CD4-positive, alpha-beta T cell (primary cell): ENCODE results near the gene SEC24B. TPM values are rescaled to one million over a fixed set of nuclear protein-coding genes. Genes with fewer than 3 reads are reported as not detected.

Source experiments
- ATAC-seq: fragments of 200-7000 bp; cut with Tn5 transposase; one replicate; pipeline ENCODE4 v1.10.0; 2022; ENCODE audit warnings: mild to moderate bottlenecking; ENCODE audit not compliant: poor library complexity
- CTCF ChIA-PET: fragments of 350-600 bp; sonication (Branson Sonifier 250); formaldehyde crosslinking; loops from one replicate; lab custom pipeline; 2021; ENCODE audit warnings: antibody characterized with exemption, inconsistent platforms; lab: Charles Lee
- POLR2A ChIA-PET: fragments of 350-600 bp; sonication (Branson Sonifier 250); formaldehyde crosslinking; loops from one replicate; lab custom pipeline; 2021; ENCODE audit warnings: antibody characterized with exemption, inconsistent platforms; lab: Charles Lee
- DNase-seq, 14 experiments: peaks; one replicate each; pipeline ENCODE4 v3.0.0-alpha.2; 2013 to 2020; ENCODE audit warnings: mixed read lengths in 2 of 14
- H3K27ac ChIP-seq, 2 donors: one replicate each; pipeline versions ENCODE4 v1.5.1 to v1.7.0; 2013; ENCODE audit warnings: low read length in 2 of 2, low read depth in 1 of 2, mild to moderate bottlenecking in 1 of 2
- H3K27me3 ChIP-seq, 2 experiments: 1 replicate in 1 of 2; 2 replicates in 1 of 2; pipeline versions ENCODE4 v1.6.1 to v1.7.0; 2013; ENCODE audit warnings: low read length in 2 of 2, control low read depth in 1 of 2, mild to moderate bottlenecking in 1 of 2, moderate library complexity in 1 of 2; ENCODE audit not compliant: insufficient read depth in 2 of 2, control insufficient read depth in 1 of 2
- H3K36me3 ChIP-seq: one replicate; pipeline ENCODE4 v1.6.1; 2013; ENCODE audit warnings: low read length, control low read depth; ENCODE audit not compliant: insufficient read depth
- H3K4me1 ChIP-seq: one replicate; pipeline ENCODE4 v1.6.1; 2013; ENCODE audit warnings: low read length, control low read depth; ENCODE audit not compliant: insufficient read depth
- H3K4me3 ChIP-seq: one replicate; pipeline ENCODE4 v1.5.1; 2013; ENCODE audit warnings: mild to moderate bottlenecking, low read length, moderate library complexity
- H3K9me3 ChIP-seq, 2 experiments: 1 replicate in 1 of 2; 2 replicates in 1 of 2; pipeline versions ENCODE4 v1.6.1 to v1.7.0; 2013; ENCODE audit warnings: low read length in 2 of 2, mild to moderate bottlenecking in 2 of 2, control low read depth in 1 of 2, moderate library complexity in 1 of 2; ENCODE audit not compliant: control insufficient read depth in 1 of 2, insufficient read depth in 1 of 2
- H3K27ac Mint-ChIP-seq: one replicate; pipeline ENCODE4 v1.8.0; 2020; ENCODE audit warnings: mixed read lengths
- H3K27me3 Mint-ChIP-seq: one replicate; pipeline ENCODE4 v1.8.0; 2021; ENCODE audit warnings: mixed read lengths
- H3K36me3 Mint-ChIP-seq: one replicate; pipeline ENCODE4 v1.8.0; 2021; ENCODE audit warnings: low read depth, mixed read lengths
- H3K4me1 Mint-ChIP-seq: one replicate; pipeline ENCODE4 v1.8.0; 2021; ENCODE audit warnings: low read depth, mixed read lengths
- H3K4me3 Mint-ChIP-seq: one replicate; pipeline ENCODE4 v1.8.0; 2020; ENCODE audit warnings: mild to moderate bottlenecking, mixed read lengths
- H3K9me3 Mint-ChIP-seq: one replicate; pipeline ENCODE4 v1.8.0; 2020; ENCODE audit warnings: mixed read lengths
- CTCF ChIP-seq: fragments of 200-600 bp; IDR thresholded peaks from one replicate; pipeline ENCODE4 v1.8.0; 2022; ENCODE audit warnings: antibody characterized with exemption, mild to moderate bottlenecking
- intact Hi-C, 2 experiments: fragments of 100-400 bp; cut with DNase I in 1 of 2; cut with micrococcal nuclease in 1 of 2; formaldehyde crosslinking; loops; one replicate each; pipeline versions ENCODE4 v1.15.1 to v1.9.0; 2023 to 2025; cut with DNase I, micrococcal nuclease
- total RNA-seq, 174 experiments: library from RNA in 2 of 174; stranded (reverse) in 2 of 174; gene quantifications; one replicate each; pipeline ENCODE4 v1.2.3 and lab custom pipeline; 2021 to 2026

The SEC24B gene
- total RNA-seq, 2 experiments from 2014 or later = 41.5 to 45.9 TPM

GRCh38 chr4:109398928-109399327 lies 34.7 kb upstream of the SEC24B start:
- no peaks in the 10 kb centered on the region for H3K4me1 ChIP-seq
- H3K36me3 Mint-ChIP-seq = no peaks in the 10 kb centered on the region
- no peak for TF ChIP-seq CTCF
- ChIA-PET CTCF (no interaction called here), POLR2A (no interaction called here)
- no peak overlapping the region for H3K4me3 ChIP-seq
- H3K9me3 ChIP-seq = no peaks in the 10 kb centered on the region
- no peak for DNase-seq
- intact Hi-C loops = no loop called here
- no peak overlapping the region for H3K27ac Mint-ChIP-seq
- peaks cover 23% of the 10 kb centered on the region for H3K27me3 Mint-ChIP-seq
- H3K27me3 ChIP-seq = peaks cover 0 to 6% of the 10 kb centered on the region in 2 experiments
- H3K27ac ChIP-seq = no peak overlapping the region
- H3K9me3 Mint-ChIP-seq = no peaks in the 10 kb centered on the region
- H3K4me1 Mint-ChIP-seq = no peaks in the 10 kb centered on the region
- H3K36me3 ChIP-seq = no peaks in the 10 kb centered on the region
- H3K4me3 Mint-ChIP-seq = no peak overlapping the region
- no peak for ATAC-seq

- H3K36me3 ChIP-seq = no peaks in the 10 kb centered on the region
- TF ChIP-seq CTCF = peak; percentile 77
- CTCF ChIA-PET = interaction anchor here (1.2 to 1.5 kb wide), 2 partner anchors 729 to 1388 kb away, joined by 3 to 8 read pairs; no protein-coding TSS in a partner anchor
- POLR2A ChIA-PET = no interaction called here
- no peaks in the 10 kb centered on the region for H3K9me3 Mint-ChIP-seq
- H3K4me1 Mint-ChIP-seq = no peaks in the 10 kb centered on the region
- peaks cover 0 to 2% of the 10 kb centered on the region in 2 experiments for H3K27me3 ChIP-seq
- H3K4me3 ChIP-seq = no peak overlapping the region
- no peak overlapping the region for H3K27ac ChIP-seq
- no peak overlapping the region for H3K27ac Mint-ChIP-seq
- H3K4me3 Mint-ChIP-seq = no peak overlapping the region
- H3K27me3 Mint-ChIP-seq = peaks cover 4% of the 10 kb centered on the region
- H3K36me3 Mint-ChIP-seq = no peaks in the 10 kb centered on the region
- DNase-seq (peak in 7 of 14 experiments; percentile 3 to 72 (median 37)), ATAC-seq (peak; percentile 65)
- no peaks in the 10 kb centered on the region for H3K9me3 ChIP-seq
- intact Hi-C loops = loop anchor here (1.0 to 5.0 kb wide), 4 partner anchors 572 to 1649 kb away; no protein-coding TSS in a partner anchor
- no peaks in the 10 kb centered on the region for H3K4me1 ChIP-seq
These were observed 27.2 kb upstream of the SEC24B start for GRCh38 chr4:109406337-109406931.

GRCh38 chr4:109407027-109407737 lies 26.4 kb upstream of the SEC24B start:
- H3K36me3 ChIP-seq = no peaks in the 10 kb centered on the region
- no peak for DNase-seq
- Mint-ChIP-seq H3K4me1 (no peaks in the 10 kb centered on the region), H3K4me3 (no peak overlapping the region), H3K9me3 (no peaks in the 10 kb centered on the region), H3K36me3 (no peaks in the 10 kb centered on the region), H3K27me3 (no peaks in the 10 kb centered on the region), H3K27ac (no peak overlapping the region)
- ChIA-PET POLR2A (no interaction called here), CTCF (no interaction called here)
- intact Hi-C loops = loop anchor here in 1 of 2 experiments (2.0 to 5.0 kb wide), 3 partner anchors 572 to 1650 kb away; no protein-coding TSS in a partner anchor
- H3K4me3 ChIP-seq = no peak overlapping the region
- no peak for TF ChIP-seq CTCF
- H3K4me1 ChIP-seq = no peaks in the 10 kb centered on the region
- H3K9me3 ChIP-seq = no peaks in the 10 kb centered on the region
- peaks cover 0 to 2% of the 10 kb centered on the region in 2 experiments for H3K27me3 ChIP-seq
- H3K27ac ChIP-seq = no peak overlapping the region
- ATAC-seq = no peak
